Naive thymus-derived CD4-positive, alpha-beta T cell (primary cell): ENCODE data around the gene ZFP90. TPM values are rescaled to one million over a fixed set of nuclear protein-coding genes. Genes with fewer than 3 reads are reported as not detected.

Experiments
- ATAC-seq: fragments of 150-1000 bp; cut with Tn5 transposase; 2 replicates; pipeline ENCODE4 v1.10.0; 2021; ENCODE audit warnings: mild to moderate bottlenecking, moderate library complexity
- CTCF ChIA-PET: fragments of 350-600 bp; sonication (Branson Sonifier 250); formaldehyde crosslinking; loops from one replicate; lab custom pipeline; 2021; ENCODE audit warnings: antibody characterized with exemption; lab: Charles Lee
- POLR2A ChIA-PET: fragments of 350-600 bp; sonication (Branson Sonifier 250); formaldehyde crosslinking; loops from one replicate; lab custom pipeline; 2021; ENCODE audit warnings: antibody characterized with exemption, inconsistent platforms; lab: Charles Lee
- DNase-seq, 9 donors: peaks; one replicate each; pipeline versions ENCODE4 v3.0.0 to v3.0.0-alpha.2; 2020 to 2022; ENCODE audit warnings: mixed read lengths in 1 of 9
- H3K27ac ChIP-seq: one replicate; pipeline ENCODE4 v1.7.0; 2013; ENCODE audit warnings: mild to moderate bottlenecking, low read depth, low read length, moderate library complexity
- H3K27me3 ChIP-seq, 2 donors: one replicate each; pipeline ENCODE4 v1.7.0; 2013; ENCODE audit warnings: low read length in 2 of 2, mild to moderate bottlenecking in 2 of 2, moderate library complexity in 2 of 2; ENCODE audit not compliant: control insufficient read depth in 2 of 2, insufficient read depth in 2 of 2
- H3K36me3 ChIP-seq, 3 experiments: 1 replicate in 2 of 3; 2 replicates in 1 of 3; pipeline ENCODE4 v1.7.0; 2013; ENCODE audit warnings: low read length in 3 of 3, mild to moderate bottlenecking in 3 of 3, moderate library complexity in 1 of 3; ENCODE audit not compliant: insufficient read depth in 3 of 3, control insufficient read depth in 2 of 3
- H3K4me1 ChIP-seq, 2 donors: one replicate each; pipeline ENCODE4 v1.7.0; 2013; ENCODE audit warnings: low read length in 2 of 2, mild to moderate bottlenecking in 2 of 2, moderate library complexity in 1 of 2; ENCODE audit not compliant: control insufficient read depth in 2 of 2, insufficient read depth in 2 of 2
- H3K4me3 ChIP-seq: 2 replicates; pipeline ENCODE4 v1.7.0; 2013; ENCODE audit warnings: mild to moderate bottlenecking, low read length
- H3K9me3 ChIP-seq, 3 experiments: 1 replicate in 2 of 3; 2 replicates in 1 of 3; pipeline ENCODE4 v1.7.0; 2013; ENCODE audit warnings: low read length in 3 of 3; ENCODE audit not compliant: control insufficient read depth in 2 of 3
- H3K27ac Mint-ChIP-seq, 9 donors: one replicate each; pipeline ENCODE4 v1.8.0; 2020 to 2022; ENCODE audit warnings: mixed read lengths in 9 of 9, mild to moderate bottlenecking in 8 of 9, moderate library complexity in 5 of 9, inconsistent platforms in 2 of 9
- H3K27me3 Mint-ChIP-seq, 5 donors: one replicate each; pipeline ENCODE4 v1.8.0; 2021 to 2022; ENCODE audit warnings: mixed read lengths in 5 of 5, mild to moderate bottlenecking in 1 of 5
- H3K36me3 Mint-ChIP-seq, 5 donors: one replicate each; pipeline ENCODE4 v1.8.0; 2020 to 2022; ENCODE audit warnings: mixed read lengths in 5 of 5, mild to moderate bottlenecking in 3 of 5, inconsistent platforms in 1 of 5
- H3K4me1 Mint-ChIP-seq, 7 donors: one replicate each; pipeline ENCODE4 v1.8.0; 2020 to 2022; ENCODE audit warnings: mixed read lengths in 7 of 7, mild to moderate bottlenecking in 3 of 7, inconsistent platforms in 1 of 7
- H3K4me3 Mint-ChIP-seq, 10 donors: one replicate each; pipeline ENCODE4 v1.8.0; 2020 to 2022; ENCODE audit warnings: mild to moderate bottlenecking in 10 of 10, mixed read lengths in 10 of 10, moderate library complexity in 6 of 10, inconsistent platforms in 2 of 10
- H3K9me3 Mint-ChIP-seq, 11 donors: one replicate each; pipeline ENCODE4 v1.8.0; 2020 to 2022; ENCODE audit warnings: mixed read lengths in 11 of 11, mild to moderate bottlenecking in 4 of 11, inconsistent platforms in 1 of 11, moderate library complexity in 1 of 11
- intact Hi-C, 2 donors: fragments of 100-400 bp; cut with micrococcal nuclease; formaldehyde crosslinking; loops; one replicate each; pipeline ENCODE4 v1.15.1; 2023
- polyA plus RNA-seq, 2 donors: library from polyadenylated mRNA; unstranded; fragments of 300-500 nt; fragmentation: Illumina TruSeq; gene quantifications; one replicate each; pipeline ENCODE4 v1.2.3, GENCODE V29; 2021
- total RNA-seq, 6 experiments: library from RNA in 5 of 6; stranded (reverse) in 5 of 6; gene quantifications; 1 replicate in 5 of 6; 2 replicates in 1 of 6; pipeline ENCODE4 v1.2.3 and lab custom pipeline; 2021 to 2026

Gene ZFP90
- total and polyA plus RNA-seq, 7 experiments from 2014 or later = 18.2 to 49.4 (median 33.1) TPM

GRCh38 chr16:68524069-68524820 lies 14.8 kb upstream of the ZFP90 start:
- Histone ChIP-seq H3K4me1 (peaks cover 1 to 11% of the 10 kb centered on the region in 2 donors), H3K36me3 (no peaks in the 10 kb centered on the region), H3K9me3 (no peaks in the 10 kb centered on the region), H3K27me3 (no peaks in the 10 kb centered on the region), H3K27ac (no peak overlapping the region), H3K4me3 (no peak overlapping the region)
- DNase-seq (no peak), ATAC-seq (no peak)
- ChIA-PET POLR2A (no interaction called here), CTCF (interaction anchor here (0.6 kb wide), 2 partner anchors 66 to 286 kb away, joined by 3 to 4 read pairs; no protein-coding TSS in a partner anchor)
- H3K4me1 Mint-ChIP-seq = peaks cover 8 to 20% (median 15%) of the 10 kb centered on the region in 7 donors
- H3K36me3 Mint-ChIP-seq = no peaks in the 10 kb centered on the region
- H3K27me3 Mint-ChIP-seq = peaks cover 0 to 3% (median 0%) of the 10 kb centered on the region in 5 donors
- intact Hi-C loops = loop anchor here in 1 of 2 donors (5.0 to 10.0 kb wide), 2 partner anchors 287 to 1041 kb away; partner anchors contain the start of genes ESRP2 and NFAT5
- H3K4me3 Mint-ChIP-seq = no peak overlapping the region
- no peaks in the 10 kb centered on the region for H3K9me3 Mint-ChIP-seq
- H3K27ac Mint-ChIP-seq = no peak overlapping the region

GRCh38 chr16:68526143-68526781 lies 12.8 kb upstream of the ZFP90 start:
- H3K4me1 Mint-ChIP-seq = peaks cover 13 to 27% (median 18%) of the 10 kb centered on the region in 7 donors
- Histone ChIP-seq H3K27ac (no peak overlapping the region), H3K27me3 (no peaks in the 10 kb centered on the region), H3K9me3 (no peaks in the 10 kb centered on the region), H3K4me3 (no peak overlapping the region), H3K36me3 (peaks cover 0 to 4% (median 0%) of the 10 kb centered on the region in 3 experiments), H3K4me1 (peaks cover 7 to 19% of the 10 kb centered on the region in 2 donors)
- H3K36me3 Mint-ChIP-seq = no peaks in the 10 kb centered on the region
- H3K27ac Mint-ChIP-seq = no peak overlapping the region
- ChIA-PET POLR2A (interaction anchor here (0.6 kb wide), 1 partner anchor 84 kb away, joined by 3 read pairs; no protein-coding TSS in a partner anchor), CTCF (interaction anchor here (0.6 to 2.7 kb wide), 4 partner anchors 14 to 762 kb away, joined by 3 to 7 read pairs (median 4); no protein-coding TSS in a partner anchor)
- intact Hi-C loops = loop anchor here (5.0 to 10.0 kb wide), 4 partner anchors 66 to 1039 kb away; partner anchors contain the start of genes HAS3 (in 2 of the 2) and NFAT5 (in 1 of the 2)
- ATAC-seq = no peak
- peaks cover 0 to 3% (median 0%) of the 10 kb centered on the region in 5 donors for H3K27me3 Mint-ChIP-seq
- no peak overlapping the region for H3K4me3 Mint-ChIP-seq
- H3K9me3 Mint-ChIP-seq = no peaks in the 10 kb centered on the region
- DNase-seq = no peak

- peaks cover 7 to 19% of the 10 kb centered on the region in 2 donors for H3K4me1 ChIP-seq
- no peaks in the 10 kb centered on the region for H3K9me3 ChIP-seq
- H3K4me3 ChIP-seq = no peak overlapping the region
- DNase-seq (no peak), ATAC-seq (no peak)
- H3K27me3 Mint-ChIP-seq = no peaks in the 10 kb centered on the region
- H3K36me3 Mint-ChIP-seq = no peaks in the 10 kb centered on the region
- peaks cover 0 to 4% (median 0%) of the 10 kb centered on the region in 3 experiments for H3K36me3 ChIP-seq
- intact Hi-C loops = loop anchor here (5.0 to 10.0 kb wide), 4 partner anchors 66 to 1038 kb away; partner anchors contain the start of genes HAS3 (in 2 of the 2) and NFAT5 (in 1 of the 2)
- H3K27ac ChIP-seq = no peak overlapping the region
- H3K4me3 Mint-ChIP-seq = no peak overlapping the region
- ChIA-PET POLR2A (interaction anchor here (0.6 kb wide), 1 partner anchor 84 kb away, joined by 3 read pairs; no protein-coding TSS in a partner anchor), CTCF (interaction anchor here (0.6 to 2.7 kb wide), 8 partner anchors 69 to 761 kb away, joined by 3 to 10 read pairs (median 4); no protein-coding TSS in a partner anchor)
- no peaks in the 10 kb centered on the region for H3K27me3 ChIP-seq
- H3K4me1 Mint-ChIP-seq = peaks cover 13 to 24% (median 21%) of the 10 kb centered on the region in 7 donors
- H3K27ac Mint-ChIP-seq = no peak overlapping the region
- no peaks in the 10 kb centered on the region for H3K9me3 Mint-ChIP-seq
Measured at GRCh38 chr16:68526782-68527145, 12.3 kb upstream of the ZFP90 start.

- Histone ChIP-seq H3K4me3 (no peak overlapping the region), H3K27me3 (no peaks in the 10 kb centered on the region), H3K4me1 (peaks cover 7 to 19% of the 10 kb centered on the region in 2 donors), H3K9me3 (no peaks in the 10 kb centered on the region), H3K27ac (no peak overlapping the region), H3K36me3 (peaks cover 0 to 4% (median 0%) of the 10 kb centered on the region in 3 experiments)
- peak overlapping the region in 4 of 10 donors; percentile 78 to 95 (median 88) for H3K4me3 Mint-ChIP-seq
- H3K4me1 Mint-ChIP-seq = peaks cover 13 to 24% (median 21%) of the 10 kb centered on the region in 7 donors
- peaks cover 0 to 2% (median 0%) of the 10 kb centered on the region in 5 donors for H3K27me3 Mint-ChIP-seq
- CTCF ChIA-PET = interaction anchor here (0.8 to 5.2 kb wide), 12 partner anchors 9 to 1293 kb away, joined by 3 to 25 read pairs (median 6); no protein-coding TSS in a partner anchor
- intact Hi-C loops = loop anchor here (1.0 to 10.0 kb wide), 12 partner anchors 64 to 1037 kb away; partner anchors contain the start of genes HAS3 (in 2 of the 2), TANGO6 (in 2 of the 2), CHTF8 (in 1 of the 2) and NFAT5 (in 1 of the 2)
- H3K27ac Mint-ChIP-seq = peak overlapping the region in 4 of 9 donors; percentile 82 to 90 (median 86)
- POLR2A ChIA-PET = interaction anchor here (0.5 to 2.4 kb wide), 2 partner anchors 7 to 698 kb away, joined by 3 to 9 read pairs; no protein-coding TSS in a partner anchor
- peaks cover 0 to 4% (median 0%) of the 10 kb centered on the region in 11 donors for H3K9me3 Mint-ChIP-seq
- peaks cover 0 to 9% (median 0%) of the 10 kb centered on the region in 5 donors for H3K36me3 Mint-ChIP-seq
- ATAC-seq (no peak), DNase-seq (no peak)
Measured at GRCh38 chr16:68528233-68528632, 10.9 kb upstream of the ZFP90 start.

- ATAC-seq (peak; percentile 92), DNase-seq (peak; percentile 80 to 91 (median 87))
- H3K27ac ChIP-seq = no peak overlapping the region
- CTCF ChIA-PET = interaction anchor here (0.6 to 5.2 kb wide), 15 partner anchors 9 to 759 kb away, joined by 3 to 25 read pairs (median 4); no protein-coding TSS in a partner anchor
- peak overlapping the region; percentile 71 to 95 (median 90) for H3K4me3 Mint-ChIP-seq
- peaks cover 0 to 2% (median 0%) of the 10 kb centered on the region in 5 donors for H3K27me3 Mint-ChIP-seq
- H3K4me1 Mint-ChIP-seq = peaks cover 13 to 24% (median 21%) of the 10 kb centered on the region in 7 donors
- no peak overlapping the region for H3K4me3 ChIP-seq
- peaks cover 0 to 14% (median 2%) of the 10 kb centered on the region in 5 donors for H3K36me3 Mint-ChIP-seq
- H3K27ac Mint-ChIP-seq = peak overlapping the region; percentile 45 to 94 (median 82)
- H3K9me3 ChIP-seq = no peaks in the 10 kb centered on the region
- H3K36me3 ChIP-seq = peaks cover 0 to 4% (median 0%) of the 10 kb centered on the region in 3 experiments
- H3K27me3 ChIP-seq = no peaks in the 10 kb centered on the region
- peaks cover 0 to 9% (median 0%) of the 10 kb centered on the region in 11 donors for H3K9me3 Mint-ChIP-seq
- intact Hi-C loops = loop anchor here (1.0 to 10.0 kb wide), 12 partner anchors 63 to 1036 kb away; partner anchors contain the start of genes HAS3 (in 2 of the 2), TANGO6 (in 2 of the 2), CHTF8 (in 1 of the 2) and NFAT5 (in 1 of the 2)
- peaks cover 7 to 19% of the 10 kb centered on the region in 2 donors for H3K4me1 ChIP-seq
- POLR2A ChIA-PET = interaction anchor here (0.5 to 2.4 kb wide), 4 partner anchors 8 to 697 kb away, joined by 3 to 9 read pairs (median 4); no protein-coding TSS in a partner anchor
Measured at GRCh38 chr16:68528686-68529379, 10.3 kb upstream of the ZFP90 start.
